ENCODE measurements around the gene TMEM132D. TPM values are rescaled to one million over a fixed set of nuclear protein-coding genes. Genes with fewer than 3 reads are reported as not detected.

The TMEM132D gene
- total RNA-seq, 1 donor from 2014 or later = 1.1 TPM

GRCh38 chr12:129446696-129447095 is 457.1 kb downstream of the TMEM132D start:
- Histone ChIP-seq H2AFZ (replicated peaks) (no peak overlapping the region), H3K36me3 (no peaks in the 10 kb centered on the region), H3K27me3 (no peaks in the 10 kb centered on the region), H3K9ac (no peak overlapping the region), H3F3A (ENCODE audit: low read depth) (no peaks in the 10 kb centered on the region), H4K20me1 (ENCODE audit: low read depth) (no peaks in the 10 kb centered on the region), H3K4me3 (no peak overlapping the region), H3K9me3 (ENCODE audit: low read depth) (no peaks in the 10 kb centered on the region), H3K27ac (no peak overlapping the region), H3K4me1 (no peaks in the 10 kb centered on the region), H3K79me2 (ENCODE audit: low read depth) (no peaks in the 10 kb centered on the region), H3K4me2 (no peak overlapping the region)
- peaks cover 2% of the 10 kb centered on the region for H3K4me1 Mint-ChIP-seq
- no peaks in the 10 kb centered on the region for H3K36me3 Mint-ChIP-seq
- H3K27me3 Mint-ChIP-seq (ENCODE audit: insufficient read depth, low read depth) = no peaks in the 10 kb centered on the region
- no peak for TF ChIP-seq EZH2 (IDR thresholded peaks at IDR 0.05)
- TF ChIP-seq CTCF (IDR thresholded peaks at IDR 0.05) = no peak
- no peak for DNase-seq (ENCODE audit: low spot score)
- H3K9me3 Mint-ChIP-seq = no peaks in the 10 kb centered on the region
- H3K4me3 Mint-ChIP-seq = no peak overlapping the region
- no peak overlapping the region for H3K27ac Mint-ChIP-seq

GRCh38 chr12:129440278-129440677 is 463.5 kb downstream of the TMEM132D start:
- Mint-ChIP-seq H3K27ac (no peak overlapping the region), H3K4me1 (peaks cover 5% of the 10 kb centered on the region), H3K9me3 (no peaks in the 10 kb centered on the region), H3K4me3 (no peak overlapping the region), H3K27me3 (ENCODE audit: insufficient read depth, low read depth) (no peaks in the 10 kb centered on the region), H3K36me3 (no peaks in the 10 kb centered on the region)
- Histone ChIP-seq H4K20me1 (ENCODE audit: low read depth) (no peaks in the 10 kb centered on the region), H3F3A (ENCODE audit: low read depth) (no peaks in the 10 kb centered on the region), H3K27ac (no peak overlapping the region), H3K9ac (no peak overlapping the region), H2AFZ (replicated peaks) (no peak overlapping the region), H3K4me2 (no peak overlapping the region), H3K4me3 (no peak overlapping the region), H3K9me3 (ENCODE audit: low read depth) (no peaks in the 10 kb centered on the region), H3K79me2 (ENCODE audit: low read depth) (no peaks in the 10 kb centered on the region), H3K36me3 (no peaks in the 10 kb centered on the region), H3K27me3 (no peaks in the 10 kb centered on the region), H3K4me1 (no peaks in the 10 kb centered on the region)
- DNase-seq (ENCODE audit: low spot score) = no peak
- TF ChIP-seq CTCF (IDR thresholded peaks at IDR 0.05) (no peak), EZH2 (IDR thresholded peaks at IDR 0.05) (no peak), EZH2phosphoT487 (IDR thresholded peaks at IDR 0.05) (no peak)

GRCh38 chr12:129434790-129435189 is 469.0 kb downstream of the TMEM132D start:
- H3K36me3 ChIP-seq = no peaks in the 10 kb centered on the region
- no peaks in the 10 kb centered on the region for H3K4me1 ChIP-seq
- no peaks in the 10 kb centered on the region for H3K36me3 Mint-ChIP-seq
- DNase-seq (ENCODE audit: low spot score) = no peak
- H3K9me3 ChIP-seq (ENCODE audit: low read depth) = no peaks in the 10 kb centered on the region
- H3K27ac Mint-ChIP-seq = no peak overlapping the region
- H3K27me3 ChIP-seq = no peaks in the 10 kb centered on the region
- no peak overlapping the region for H3K27ac ChIP-seq
- H4K20me1 ChIP-seq (ENCODE audit: low read depth) = no peaks in the 10 kb centered on the region
- peaks cover 5% of the 10 kb centered on the region for H3K4me1 Mint-ChIP-seq
- TF ChIP-seq EZH2phosphoT487 (IDR thresholded peaks at IDR 0.05) (no peak), EZH2 (IDR thresholded peaks at IDR 0.05) (no peak), CTCF (IDR thresholded peaks at IDR 0.05) (no peak)
- H3K4me3 Mint-ChIP-seq = no peak overlapping the region
- no peaks in the 10 kb centered on the region for H3K27me3 Mint-ChIP-seq (ENCODE audit: insufficient read depth, low read depth)
- H3K4me3 ChIP-seq = no peak overlapping the region
- no peak overlapping the region for H3K4me2 ChIP-seq
- H3K79me2 ChIP-seq (ENCODE audit: low read depth) = no peaks in the 10 kb centered on the region
- H2AFZ ChIP-seq (replicated peaks) = no peak overlapping the region
- H3K9ac ChIP-seq = no peak overlapping the region
- H3K9me3 Mint-ChIP-seq = no peaks in the 10 kb centered on the region
- H3F3A ChIP-seq (ENCODE audit: low read depth) = no peaks in the 10 kb centered on the region
